ENCODE data around the gene CHML. TPM values are rescaled to one million over a fixed set of nuclear protein-coding genes. Genes with fewer than 3 reads are reported as not detected.

Gene CHML
- total RNA-seq, 1 donor from 2014 or later: 43.6 TPM

GRCh38 chr1:241654019-241654418 lies 13.8 kb upstream of the CHML start:
- Mint-ChIP-seq H3K27me3 (ENCODE audit: insufficient read depth, low read depth) (peaks cover 4% of the 10 kb centered on the region), H3K9me3 (peaks cover 2% of the 10 kb centered on the region), H3K4me3 (no peak overlapping the region), H3K4me1 (peaks cover 2% of the 10 kb centered on the region), H3K36me3 (no peaks in the 10 kb centered on the region), H3K27ac (no peak overlapping the region)
- no peak for TF ChIP-seq CTCF (IDR thresholded peaks at IDR 0.05)
- TF ChIP-seq EZH2phosphoT487 (IDR thresholded peaks at IDR 0.05): no peak
- Histone ChIP-seq H2AFZ (replicated peaks) (no peak overlapping the region), H3F3A (ENCODE audit: low read depth) (no peaks in the 10 kb centered on the region), H3K4me1 (no peaks in the 10 kb centered on the region), H3K4me2 (no peak overlapping the region), H3K9me3 (ENCODE audit: low read depth) (no peaks in the 10 kb centered on the region), H3K79me2 (ENCODE audit: low read depth) (no peaks in the 10 kb centered on the region), H4K20me1 (ENCODE audit: low read depth) (no peaks in the 10 kb centered on the region), H3K9ac (no peak overlapping the region), H3K27me3 (no peaks in the 10 kb centered on the region), H3K4me3 (no peak overlapping the region), H3K36me3 (no peaks in the 10 kb centered on the region), H3K27ac (no peak overlapping the region)
- no peak for DNase-seq (ENCODE audit: low spot score)

GRCh38 chr1:241652012-241652411 lies 11.8 kb upstream of the CHML start, which contains the start of gene WDR64:
TSS of gene WDR64 (plus strand) at chr1:241652281. CDS start at chr1:241652485, 204 bp downstream.
- Histone ChIP-seq H3K79me2 (ENCODE audit: low read depth) (no peaks in the 10 kb centered on the region), H3F3A (ENCODE audit: low read depth) (no peaks in the 10 kb centered on the region), H4K20me1 (ENCODE audit: low read depth) (no peaks in the 10 kb centered on the region), H3K36me3 (no peaks in the 10 kb centered on the region), H3K27me3 (no peaks in the 10 kb centered on the region), H3K4me3 (no peak within 1 kb of the TSS), H2AFZ (replicated peaks) (no peak within 1 kb of the TSS), H3K27ac (no peak within 1 kb of the TSS), H3K4me1 (no peaks in the 10 kb centered on the region), H3K4me2 (no peak within 1 kb of the TSS), H3K9ac (no peak within 1 kb of the TSS), H3K9me3 (ENCODE audit: low read depth) (no peaks in the 10 kb centered on the region)
- TF ChIP-seq CTCF (IDR thresholded peaks at IDR 0.05) (no peak), EZH2phosphoT487 (IDR thresholded peaks at IDR 0.05) (no peak), EZH2 (IDR thresholded peaks at IDR 0.05) (no peak)
- no peak within 1 kb of the TSS for H3K27ac Mint-ChIP-seq
- no peaks in the 10 kb centered on the region for H3K36me3 Mint-ChIP-seq
- peaks cover 2% of the 10 kb centered on the region for H3K27me3 Mint-ChIP-seq (ENCODE audit: insufficient read depth, low read depth)
- DNase-seq (ENCODE audit: low spot score): no peak
- H3K4me3 Mint-ChIP-seq: no peak within 1 kb of the TSS
- H3K4me1 Mint-ChIP-seq: peaks cover 2% of the 10 kb centered on the region
- H3K9me3 Mint-ChIP-seq: peaks cover 2% of the 10 kb centered on the region

GRCh38 chr1:241648159-241648558 lies 8.0 kb upstream of the CHML start:
- Histone ChIP-seq H3K27me3 (no peaks in the 10 kb centered on the region), H3K27ac (no peak overlapping the region), H3K4me1 (no peaks in the 10 kb centered on the region), H3K9ac (no peak overlapping the region), H3K9me3 (ENCODE audit: low read depth) (no peaks in the 10 kb centered on the region), H3K79me2 (ENCODE audit: low read depth) (no peaks in the 10 kb centered on the region), H3F3A (ENCODE audit: low read depth) (no peaks in the 10 kb centered on the region), H3K36me3 (no peaks in the 10 kb centered on the region), H4K20me1 (ENCODE audit: low read depth) (no peaks in the 10 kb centered on the region), H3K4me2 (no peak overlapping the region), H2AFZ (replicated peaks) (no peak overlapping the region), H3K4me3 (no peak overlapping the region)
- Mint-ChIP-seq H3K4me1 (peaks cover 2% of the 10 kb centered on the region), H3K36me3 (no peaks in the 10 kb centered on the region), H3K9me3 (peaks cover 4% of the 10 kb centered on the region), H3K27ac (no peak overlapping the region), H3K4me3 (no peak overlapping the region), H3K27me3 (ENCODE audit: insufficient read depth, low read depth) (peaks cover 5% of the 10 kb centered on the region)
- TF ChIP-seq EZH2 (IDR thresholded peaks at IDR 0.05) (no peak), CTCF (IDR thresholded peaks at IDR 0.05) (no peak), EZH2phosphoT487 (IDR thresholded peaks at IDR 0.05) (no peak)
- no peak for DNase-seq (ENCODE audit: low spot score)
